K562 (cell line): ENCODE data around the gene GKAP1. TPM values are rescaled to one million over a fixed set of nuclear protein-coding genes. Genes with fewer than 3 reads are reported as not detected.

Source experiments
- HMGN3 ChIP-seq: IDR thresholded peaks from 2 replicates; pipeline ENCODE4 v1.6.1; 2011; ENCODE audit warnings: borderline replicate concordance, low read depth, mild to moderate bottlenecking, mixed read lengths, low read length; ENCODE audit not compliant: insufficient read length; ENCODE audit errors: extremely low read depth
- KAT7 ChIP-seq: sonication (generic); formaldehyde crosslinking; IDR thresholded peaks from 2 replicates; pipeline ENCODE4 v1.8.0; 2022; ENCODE audit warnings: missing genetic modification reagents, mild to moderate bottlenecking, borderline replicate concordance
- MYC ChIP-seq, 2 experiments: fragments of 250-450 bp in 1 of 2; sonication (Bioruptor Pico) in 1 of 2; IDR thresholded peaks; 2 replicates each; pipeline versions ENCODE4 v1.5.1 to v1.6.1; 2012 to 2021; ENCODE audit warnings: low read depth in 2 of 2, borderline replicate concordance in 1 of 2, improper control_type of control experiment in 1 of 2, low read length in 1 of 2, mild to moderate bottlenecking in 1 of 2, moderate library complexity in 1 of 2
- PCBP2 ChIP-seq: fragments of 200-400 bp; formaldehyde crosslinking; IDR thresholded peaks from 2 replicates; pipeline ENCODE4 v1.6.1; 2018; ENCODE audit warnings: low read length, low read depth, mild to moderate bottlenecking, moderate library complexity; ENCODE audit not compliant: poor library complexity, severe bottlenecking
- PHF20 ChIP-seq: fragments of 450-650 bp; IDR thresholded peaks from 2 replicates; pipeline ENCODE4 v1.6.1; 2018; ENCODE audit not compliant: partially characterized antibody
- TEAD1 ChIP-seq, 2 experiments: fragments of 450-650 bp in 1 of 2; sonication (generic) in 1 of 2; formaldehyde crosslinking; IDR thresholded peaks; 2 replicates each; pipeline versions ENCODE4 v1.4.0 to v1.8.0; 2020 to 2022; ENCODE audit warnings: mild to moderate bottlenecking in 2 of 2, missing genetic modification reagents in 1 of 2
- ZFP36 ChIP-seq: fragments of 150-350 bp; IDR thresholded peaks from 2 replicates; pipeline ENCODE4 v1.6.1; 2018; ENCODE audit warnings: low read length, low read depth; ENCODE audit not compliant: partially characterized antibody
- polyA plus RNA-seq, 8 experiments: library from polyadenylated mRNA; depleted of rRNA in 4 of 8; stranded (reverse) in 5 of 8; unstranded in 3 of 8; fragments of >200 nt; fragmentation: Nextera tagmentation in 2 of 8; fragmentation: Illumina TruSeq in 1 of 8; extraction: Ambion mirVana in 2 of 8; extraction: Trizol in 1 of 8; gene quantifications; 2 replicates each; pipeline versions ENCODE4 v1.2.1 to v1.2.3, GENCODE V29; 2011 to 2014; ENCODE audit warnings: inconsistent platforms in 1 of 8, missing spikeins in 1 of 8
- total RNA-seq, 7 experiments: library from RNA; depleted of rRNA in 6 of 7; stranded (reverse); fragments of >200 nt in 6 of 7; fragmentation: Illumina TruSeq in 2 of 7; extraction: Trizol in 2 of 7; gene quantifications; 2 replicates each; pipeline versions ENCODE4 v1.2.1 to v1.2.3, GENCODE V29; 2011 to 2021; ENCODE audit warnings: low replicate concordance in 1 of 7
- TF ChIP-seq, protein P1 (sequence below), 2 experiments: fragments of 450-650 bp; conservative IDR thresholded peaks; 2 replicates each; pipeline ENCODE4 v1.6.1; 2017; ENCODE audit warnings: mild to moderate bottlenecking in 2 of 2, moderate library complexity in 2 of 2

The GKAP1 gene
- total and polyA plus RNA-seq, 9 of the 15 experiments (the other 6 are each of a cell fraction or from before 2014, with no cell fraction given): 1.0 to 3.8 (median 2.7) TPM

DNA sequence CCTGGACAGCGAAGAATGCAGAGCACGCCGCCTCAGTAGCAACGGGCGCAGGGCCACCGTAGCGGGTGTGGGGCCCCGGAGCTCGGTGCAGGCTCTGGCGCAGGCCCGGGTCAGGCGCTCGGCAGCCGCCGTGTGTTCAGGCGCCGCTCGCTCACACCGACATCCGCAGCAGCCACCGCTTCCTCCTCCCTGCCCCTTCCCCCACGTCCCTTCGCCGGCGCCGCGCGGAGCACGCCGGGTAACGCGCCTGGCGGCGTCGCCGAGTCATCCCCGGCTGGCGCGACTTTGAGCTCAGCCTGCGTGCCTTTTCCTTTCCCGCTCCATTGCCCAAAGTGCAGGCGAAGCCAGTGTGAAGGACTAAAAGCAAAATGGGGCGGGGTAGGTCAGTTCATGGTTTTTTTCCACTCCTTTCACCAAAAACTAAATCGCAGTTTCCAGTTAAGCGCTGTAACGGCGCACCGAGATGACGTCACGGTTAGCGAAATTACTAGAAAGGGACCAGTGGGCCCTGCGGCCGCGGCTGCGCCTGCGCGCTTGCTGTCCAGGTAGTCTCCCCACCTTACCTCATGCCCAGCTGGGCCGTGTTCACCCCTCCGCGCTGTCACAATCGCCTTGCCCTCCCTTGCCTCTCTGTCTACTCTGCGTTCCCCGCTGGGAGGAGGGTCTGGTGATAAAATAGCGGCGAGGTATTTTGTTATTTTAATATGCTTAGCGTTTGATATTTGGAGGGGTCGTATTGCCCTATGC is 109.6 kb downstream of the GKAP1 start, which contains the start of gene UBQLN1 (continued):
- TF ChIP-seq PCBP2 (no peak), ZFP36 (no peak), PHF20 (peak; percentile 97), TEAD1 (CRISPR knock-in tag; IDR thresholded peaks at IDR 0.05) (0 out of 4 replicates have a peak, but pooled peaks of 1 of the 2 experiments have one; percentile 24), KAT7 (CRISPR knock-in tag) (peak; percentile 97), MYC (IDR thresholded peaks at IDR 0.05; ENCODE audit: low read depth, low read length) (no peak; the same call in 1 of the 2 replicates), MYC (CRISPR knock-in tag; IDR thresholded peaks at IDR 0.05; ENCODE audit: borderline replicate concordance, low read depth) (no peak), HMGN3 (peak; percentile 20)
- TF ChIP-seq, protein P1, sequence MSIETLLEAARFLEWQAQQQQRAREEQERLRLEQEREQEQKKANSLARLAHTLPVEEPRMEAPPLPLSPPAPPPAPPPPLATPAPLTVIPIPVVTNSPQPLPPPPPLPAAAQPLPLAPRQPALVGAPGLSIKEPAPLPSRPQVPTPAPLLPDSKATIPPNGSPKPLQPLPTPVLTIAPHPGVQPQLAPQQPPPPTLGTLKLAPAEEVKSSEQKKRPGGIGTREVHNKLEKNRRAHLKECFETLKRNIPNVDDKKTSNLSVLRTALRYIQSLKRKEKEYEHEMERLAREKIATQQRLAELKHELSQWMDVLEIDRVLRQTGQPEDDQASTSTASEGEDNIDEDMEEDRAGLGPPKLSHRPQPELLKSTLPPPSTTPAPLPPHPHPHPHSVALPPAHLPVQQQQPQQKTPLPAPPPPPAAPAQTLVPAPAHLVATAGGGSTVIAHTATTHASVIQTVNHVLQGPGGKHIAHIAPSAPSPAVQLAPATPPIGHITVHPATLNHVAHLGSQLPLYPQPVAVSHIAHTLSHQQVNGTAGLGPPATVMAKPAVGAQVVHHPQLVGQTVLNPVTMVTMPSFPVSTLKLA (conservative IDR thresholded peaks at IDR 0.05): peak; percentile 70 to 79
- TF ChIP-seq, all 486 proteins: peak for 125
